ENCODE measurements around the gene LOXL3.

LOXL3 gene

GRCh38 chr2:74482801-74483674 lies 70.7 kb downstream of the LOXL3 start, which contains the start of the genes CCDC142 and TTC31:
CCDC142 (minus strand) TSS chr2:74482998; CDS start chr2:74482837, 161 bp downstream.
TTC31 (plus strand) TSS chr2:74483081; CDS start chr2:74483096, 15 bp downstream.
- DNase-seq: peak; percentile 96

All from activated CD8-positive, alpha-beta memory T cell treated with anti-CD3 and anti-CD28 coated beads for 24 hours (primary cell).